RPMI7951 (cell line): ENCODE data around the gene BHMT. TPM values are rescaled to one million over a fixed set of nuclear protein-coding genes. Genes with fewer than 3 reads are reported as not detected.
"Not testable (repeated sequence)": the region's sequence is repeated elsewhere in the genome, so short reads cannot be mapped to it uniquely, and the experiment has no call there.

Experiments used
- DNase-seq: peaks from one replicate; pipeline ENCODE4 v3.0.0-alpha.2; 2012; ENCODE audit warnings: low read depth
- total RNA-seq: library from RNA; depleted of rRNA; stranded (reverse); fragments of >200 nt; shearing (Covaris generic); gene quantifications from 2 replicates; pipeline ENCODE4 v1.2.3, GENCODE V29; 2014; rRNA removed

Gene BHMT
- total RNA-seq, 1 experiment from 2014 or later: not detected

- DNase-seq: no peak
Measured at GRCh38 chr5:79172269-79172668, 60.7 kb downstream of the BHMT start.

GRCh38 chr5:79173626-79174025 lies 62.0 kb downstream of the BHMT start:
- DNase-seq: no peak

GRCh38 chr5:79180449-79180848 lies 68.8 kb downstream of the BHMT start:
- DNase-seq: not testable (repeated sequence)

- DNase-seq: no peak
Measured at GRCh38 chr5:79181419-79182022, 69.9 kb downstream of the BHMT start.

Other genes starting within 250 kb of the BHMT start
- gene ARSB, start 126.5 kb upstream of the BHMT start, total RNA-seq: 18.5 and 19.3 TPM in 2 replicates
- not detected in 2 replicates for gene DMGDH, start 42.1 kb upstream of the BHMT start, total RNA-seq
- not detected in 2 replicates for gene BHMT2, start 42.0 kb upstream of the BHMT start, total RNA-seq
- gene JMY, start 124.3 kb downstream of the BHMT start, total RNA-seq: 3.4 and 3.6 TPM in 2 replicates